Osteoblast (primary cell): ENCODE results near the gene CMKLR1. TPM values are rescaled to one million over a fixed set of nuclear protein-coding genes. Genes with fewer than 3 reads are reported as not detected.

Experiments used
- DNase-seq: peaks from one replicate; pipeline ENCODE4 v3.0.0; 2011; ENCODE audit warnings: low spot score, mixed read lengths; ENCODE audit not compliant: insufficient read length; ENCODE audit errors: missing footprints
- H2AFZ ChIP-seq: 2 replicates; pipeline ENCODE4 v1.6.0; 2011; ENCODE audit warnings: mild to moderate bottlenecking, low read length
- H3K27ac ChIP-seq: 2 replicates; pipeline ENCODE4 v1.5.1; 2011; ENCODE audit warnings: mild to moderate bottlenecking, low read depth, low read length, moderate library complexity
- H3K27me3 ChIP-seq: 2 replicates; pipeline ENCODE4 v1.6.0; 2012; ENCODE audit warnings: mild to moderate bottlenecking, control low read depth, inconsistent platforms, low read length, moderate library complexity; ENCODE audit not compliant: insufficient read depth
- H3K36me3 ChIP-seq: 2 replicates; pipeline ENCODE4 v1.5.1; 2011; ENCODE audit warnings: mild to moderate bottlenecking, low read length, control low read depth, moderate library complexity; ENCODE audit not compliant: insufficient read depth
- H3K4me1 ChIP-seq: 2 replicates; pipeline ENCODE4 v1.5.1; 2011; ENCODE audit warnings: mild to moderate bottlenecking, low read length, control low read depth, moderate library complexity; ENCODE audit not compliant: insufficient read depth
- H3K4me2 ChIP-seq: 2 replicates; pipeline ENCODE4 v1.6.0; 2011; ENCODE audit warnings: mild to moderate bottlenecking, low read length; ENCODE audit not compliant: insufficient read depth
- H3K4me3 ChIP-seq: fragments of 200-600 bp; sonication (generic); 3 replicates; pipeline ENCODE4 v1.5.1; 2012; ENCODE audit warnings: mild to moderate bottlenecking, low read length, inconsistent platforms; ENCODE audit not compliant: insufficient read depth
- H3K79me2 ChIP-seq: 2 replicates; pipeline ENCODE4 v1.6.0; 2012; ENCODE audit warnings: mild to moderate bottlenecking, low read length, control low read depth, inconsistent platforms; ENCODE audit not compliant: insufficient read depth
- H3K9me3 ChIP-seq: 2 replicates; pipeline ENCODE4 v1.5.1; 2011; ENCODE audit warnings: low read depth, low read length, control low read depth
- H4K20me1 ChIP-seq: 2 replicates; pipeline ENCODE4 v1.6.0; 2012; ENCODE audit warnings: mild to moderate bottlenecking, low read length, control low read depth; ENCODE audit not compliant: insufficient read depth
- CTCF ChIP-seq: IDR thresholded peaks from 2 replicates; pipeline ENCODE4 v1.5.1; 2011; ENCODE audit warnings: mild to moderate bottlenecking, low read depth, low read length, moderate library complexity; ENCODE audit errors: extremely low read depth
- total RNA-seq: library from RNA; depleted of rRNA; stranded (reverse); fragments of >200 nt; gene quantifications from 2 replicates; pipeline ENCODE4 v1.2.3, GENCODE V29; 2012

Gene CMKLR1
- total RNA-seq, 1 donor = 9.8 TPM

- H3K27me3 ChIP-seq = peaks cover 2% of the 10 kb centered on the region
- TF ChIP-seq CTCF = no peak
- H3K79me2 ChIP-seq = no peaks in the 10 kb centered on the region
- no peak overlapping the region for H3K4me2 ChIP-seq
- H3K4me3 ChIP-seq = no peak overlapping the region
- H3K9me3 ChIP-seq = no peaks in the 10 kb centered on the region
- H3K36me3 ChIP-seq = no peaks in the 10 kb centered on the region
- H4K20me1 ChIP-seq = no peaks in the 10 kb centered on the region
- no peak for DNase-seq
- H2AFZ ChIP-seq = no peak overlapping the region
- no peak overlapping the region for H3K27ac ChIP-seq
- no peaks in the 10 kb centered on the region for H3K4me1 ChIP-seq
Observed at GRCh38 chr12:108270035-108270848, 68.9 kb downstream of the CMKLR1 start.

GRCh38 chr12:108269224-108269623 lies 69.9 kb downstream of the CMKLR1 start:
- no peak for TF ChIP-seq CTCF
- no peaks in the 10 kb centered on the region for H3K4me1 ChIP-seq
- no peak overlapping the region for H2AFZ ChIP-seq
- peaks cover 2% of the 10 kb centered on the region for H3K27me3 ChIP-seq
- H3K4me2 ChIP-seq = no peak overlapping the region
- no peak for DNase-seq
- H3K79me2 ChIP-seq = no peaks in the 10 kb centered on the region
- H3K4me3 ChIP-seq = no peak overlapping the region
- no peak overlapping the region for H3K27ac ChIP-seq
- no peaks in the 10 kb centered on the region for H4K20me1 ChIP-seq
- no peaks in the 10 kb centered on the region for H3K36me3 ChIP-seq
- no peaks in the 10 kb centered on the region for H3K9me3 ChIP-seq

GRCh38 chr12:108268397-108268796 lies 70.7 kb downstream of the CMKLR1 start:
- no peaks in the 10 kb centered on the region for H3K9me3 ChIP-seq
- no peak overlapping the region for H3K4me3 ChIP-seq
- H4K20me1 ChIP-seq = no peaks in the 10 kb centered on the region
- no peaks in the 10 kb centered on the region for H3K36me3 ChIP-seq
- DNase-seq = no peak
- no peak overlapping the region for H3K27ac ChIP-seq
- H3K27me3 ChIP-seq = peaks cover 2% of the 10 kb centered on the region
- no peak overlapping the region for H2AFZ ChIP-seq
- no peak for TF ChIP-seq CTCF
- no peaks in the 10 kb centered on the region for H3K79me2 ChIP-seq
- H3K4me2 ChIP-seq = no peak overlapping the region
- H3K4me1 ChIP-seq = no peaks in the 10 kb centered on the region

- TF ChIP-seq CTCF = no peak
- no peak overlapping the region for H3K4me3 ChIP-seq
- H2AFZ ChIP-seq = no peak overlapping the region
- no peaks in the 10 kb centered on the region for H3K79me2 ChIP-seq
- no peak overlapping the region for H3K4me2 ChIP-seq
- H3K27me3 ChIP-seq = no peaks in the 10 kb centered on the region
- no peaks in the 10 kb centered on the region for H4K20me1 ChIP-seq
- no peak overlapping the region for H3K27ac ChIP-seq
- H3K36me3 ChIP-seq = no peaks in the 10 kb centered on the region
- DNase-seq = no peak
- H3K9me3 ChIP-seq = no peaks in the 10 kb centered on the region
- no peaks in the 10 kb centered on the region for H3K4me1 ChIP-seq
Observed at GRCh38 chr12:108267450-108267849, 71.7 kb downstream of the CMKLR1 start.
